HG02938 (cell line): Measurements from ENCODE around the gene BCL10.

Source experiments
- ATAC-seq: cut with Tn5 transposase; IDR thresholded peaks from one replicate; pipeline ENCODE4 v1.9.1; 2021; ENCODE audit warnings: mild to moderate bottlenecking, moderate library complexity; ENCODE audit not compliant: unreplicated experiment

Gene BCL10

DNA sequence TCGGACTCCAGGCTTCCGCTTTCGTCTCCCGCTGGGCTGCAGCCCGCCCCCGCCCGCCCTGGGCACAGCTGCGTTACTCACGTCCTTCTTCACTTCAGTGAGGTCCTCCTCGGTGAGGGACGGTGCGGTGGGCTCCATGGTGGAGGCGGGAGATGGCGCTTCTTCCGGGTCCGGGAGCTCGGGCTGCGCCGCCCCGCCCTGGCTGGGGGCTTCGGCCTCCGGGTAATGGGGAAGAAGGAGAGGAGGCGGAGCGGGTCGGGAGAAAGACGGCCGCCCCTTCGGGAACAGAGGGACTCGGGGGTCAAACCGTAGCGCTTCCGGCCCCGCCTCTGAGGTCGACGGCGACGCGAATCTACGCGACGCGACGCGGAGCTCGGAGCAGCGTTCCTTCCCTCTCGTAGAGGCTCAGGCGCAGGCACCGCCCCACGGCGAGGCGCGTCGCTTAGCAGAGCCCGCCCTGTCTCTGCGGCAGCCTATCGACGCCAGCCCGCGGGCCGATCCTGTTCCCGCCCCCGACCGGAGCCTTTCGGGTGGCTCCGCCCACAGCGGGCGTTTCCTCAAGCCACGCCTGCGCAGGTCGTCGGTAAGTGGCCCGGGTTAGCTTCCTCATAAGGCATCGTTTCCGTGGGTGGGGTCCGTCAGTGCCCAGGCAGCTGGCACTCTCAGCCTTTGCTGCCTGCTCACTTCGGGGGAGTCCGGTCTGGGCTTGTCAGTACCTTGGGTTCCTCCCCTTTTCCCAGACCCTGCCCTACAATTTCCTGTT lies at the start of gene BCL10:
Gene BCL10, minus strand, starts transcription at position 418 of the 763 bp plus-strand sequence. Its CDS starts 280 bp downstream, at position 138.
- peak; percentile 94 for ATAC-seq

- no peak for ATAC-seq
Measured at GRCh38 chr1:85325920-85326319, 49.5 kb upstream of the BCL10 start.

- no peak for ATAC-seq
Measured at GRCh38 chr1:85323770-85324169, 47.3 kb upstream of the BCL10 start.

GRCh38 chr1:85322655-85323054 lies 46.2 kb upstream of the BCL10 start:
- ATAC-seq, result no peak

DNA sequence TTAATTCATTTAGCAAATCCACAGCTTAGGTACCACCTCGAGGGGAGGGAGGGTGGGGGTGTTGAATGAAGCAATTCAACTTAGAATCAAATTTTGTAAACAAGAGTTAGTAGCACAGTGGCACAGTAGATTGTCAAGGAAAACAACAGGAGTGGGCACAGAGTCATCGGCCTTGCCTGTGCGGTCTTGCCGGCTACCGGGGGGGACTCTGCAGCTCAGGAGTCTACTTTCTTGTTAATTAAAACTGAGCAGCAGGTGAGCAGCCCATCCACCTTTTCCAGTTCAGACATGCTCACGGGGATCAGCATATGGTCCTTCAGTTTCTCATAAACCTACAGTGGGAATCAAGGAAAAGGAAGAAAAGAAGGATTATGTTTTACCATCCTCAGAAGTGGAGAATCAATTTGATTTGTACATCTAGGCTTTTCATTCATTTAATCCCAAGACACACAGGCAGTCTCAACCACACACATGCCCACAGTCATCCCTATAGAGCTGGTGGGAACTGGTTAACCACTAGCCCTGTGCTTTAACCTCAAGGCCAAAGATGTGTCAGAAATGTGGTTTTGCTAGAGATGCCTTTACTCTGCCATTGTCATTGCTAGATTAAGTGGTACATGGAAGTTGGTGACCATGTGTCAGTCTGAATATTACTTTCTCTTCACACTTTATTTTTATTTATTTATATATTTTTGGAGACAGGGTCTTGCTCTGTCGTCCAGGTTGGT lies 45.0 kb upstream of the BCL10 start:
- no peak for ATAC-seq

- ATAC-seq, result no peak
Measured at GRCh38 chr1:85320371-85321131, 44.1 kb upstream of the BCL10 start.

GRCh38 chr1:85319931-85320330 lies 43.5 kb upstream of the BCL10 start:
- no peak for ATAC-seq

- ATAC-seq, result no peak
Measured at GRCh38 chr1:85319491-85319890, 43.1 kb upstream of the BCL10 start.

DNA sequence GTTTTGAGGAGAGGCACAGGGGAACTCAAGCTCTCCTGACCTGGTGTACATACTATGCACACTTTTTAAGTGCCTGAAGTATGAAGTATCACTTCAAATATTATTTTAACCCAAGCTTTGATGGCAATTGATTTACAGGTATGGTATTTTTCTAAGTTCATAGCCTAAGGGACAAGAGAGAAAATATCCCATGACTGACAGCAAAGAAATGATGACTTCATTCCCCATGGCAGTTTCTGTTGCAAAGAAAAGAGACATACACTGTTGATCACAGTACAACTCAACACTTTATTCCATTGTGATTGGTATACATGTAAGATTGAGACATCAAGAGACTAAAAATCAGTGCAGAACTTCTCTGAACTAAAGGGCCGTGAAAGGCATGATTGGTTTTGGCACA lies 41.8 kb upstream of the BCL10 start:
- ATAC-seq, result no peak

DNA sequence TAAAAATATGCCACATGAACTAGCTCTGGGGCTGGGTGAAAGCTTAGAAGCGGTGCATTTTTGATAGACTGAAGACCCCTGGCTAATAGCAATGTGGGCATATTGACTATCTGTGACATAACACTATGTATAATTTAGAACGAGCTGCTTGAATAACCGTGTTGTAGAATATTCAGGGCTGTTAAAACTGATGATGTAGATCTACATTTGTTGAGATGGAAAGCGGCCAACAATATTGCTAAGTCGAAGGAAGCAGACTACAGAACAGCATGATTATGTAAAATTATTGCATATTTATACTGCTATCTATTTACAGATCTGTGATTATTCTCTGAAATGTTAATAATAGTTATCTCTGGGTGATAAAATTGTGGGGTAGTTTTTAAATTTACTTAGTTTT lies 41.1 kb upstream of the BCL10 start:
- ATAC-seq, result no peak

DNA sequence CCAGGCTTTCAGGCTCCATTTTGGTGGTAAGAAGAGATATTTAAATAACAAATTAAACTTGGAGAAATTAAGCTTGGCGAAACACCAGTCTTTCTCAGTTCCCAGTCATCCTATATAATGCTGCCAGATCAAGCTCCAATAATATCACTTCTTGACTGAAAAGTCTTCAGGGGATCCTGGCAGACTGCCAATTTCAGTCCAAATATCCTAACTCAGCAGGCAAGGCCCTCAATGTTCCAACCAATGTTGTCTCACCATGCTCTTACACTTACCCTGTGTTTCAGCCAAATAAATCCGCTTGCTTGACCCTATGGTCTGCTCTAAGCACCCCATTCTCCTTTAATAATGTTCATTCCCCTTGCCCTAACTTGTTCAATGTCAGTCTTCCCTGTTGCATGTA lies 39.9 kb upstream of the BCL10 start:
- ATAC-seq, result no peak

- no peak for ATAC-seq
Measured at GRCh38 chr1:85315789-85316188, 39.4 kb upstream of the BCL10 start.

GRCh38 chr1:85314726-85315125 lies 38.3 kb upstream of the BCL10 start:
- no peak for ATAC-seq

DNA sequence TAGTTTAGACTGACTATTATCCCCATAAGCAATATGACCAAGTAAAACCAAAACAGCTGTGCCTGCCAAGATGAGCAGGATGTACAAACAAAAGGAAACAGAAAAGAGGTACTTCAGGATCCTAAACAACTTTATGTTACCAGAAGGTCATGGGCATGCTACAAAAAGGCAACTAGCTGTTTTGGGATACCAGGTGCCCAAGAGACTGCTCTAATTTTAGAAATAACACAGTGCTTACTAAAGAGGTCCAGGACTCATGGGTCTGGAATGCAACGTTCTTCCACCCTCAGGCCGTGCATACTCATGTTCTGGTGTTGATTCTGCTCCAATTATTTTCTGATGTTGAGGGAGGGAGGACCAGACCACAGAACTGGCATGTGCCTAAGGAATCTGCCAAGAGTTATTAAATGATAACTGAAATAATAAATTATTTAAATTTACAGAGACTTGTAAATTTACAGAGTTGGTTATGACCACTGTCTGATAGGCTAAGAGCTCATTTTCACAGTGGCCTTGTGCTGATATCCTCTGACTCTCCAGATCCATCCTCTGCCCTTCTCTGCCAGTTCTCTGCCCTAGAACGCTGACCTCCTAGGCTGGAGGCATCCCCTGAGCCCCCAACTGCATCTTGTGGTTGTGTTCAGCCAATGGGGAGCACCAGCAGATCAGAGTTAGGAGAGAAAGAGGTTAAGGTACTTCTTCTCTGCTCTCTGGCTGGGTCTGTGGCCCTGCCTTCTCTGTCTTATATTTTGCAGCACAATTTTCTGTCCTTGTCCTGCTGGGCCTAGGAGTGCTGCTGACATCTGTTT lies 37.7 kb upstream of the BCL10 start:
- no peak for ATAC-seq

DNA sequence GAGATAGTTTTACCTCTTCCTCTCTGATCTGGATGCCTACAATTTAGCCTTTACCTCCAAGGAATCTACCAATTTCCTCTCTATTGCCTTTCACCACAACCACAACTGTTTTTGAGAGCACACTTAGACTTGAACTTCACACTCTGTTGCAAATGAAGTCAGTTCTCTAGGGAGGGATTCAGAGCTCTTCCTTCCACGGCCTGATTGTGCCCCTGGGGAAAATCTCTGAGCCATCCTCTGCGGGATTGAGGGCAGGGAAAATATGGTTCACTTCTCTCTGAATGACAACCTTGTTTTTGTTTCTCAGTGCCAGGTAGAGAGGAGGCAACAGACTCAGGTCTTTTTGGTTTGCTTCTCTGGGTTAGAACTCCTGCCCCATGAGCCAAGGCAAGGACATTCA lies 35.4 kb upstream of the BCL10 start:
- no peak for ATAC-seq

GRCh38 chr1:85308833-85309350 lies 32.5 kb upstream of the BCL10 start:
- no peak for ATAC-seq

DNA sequence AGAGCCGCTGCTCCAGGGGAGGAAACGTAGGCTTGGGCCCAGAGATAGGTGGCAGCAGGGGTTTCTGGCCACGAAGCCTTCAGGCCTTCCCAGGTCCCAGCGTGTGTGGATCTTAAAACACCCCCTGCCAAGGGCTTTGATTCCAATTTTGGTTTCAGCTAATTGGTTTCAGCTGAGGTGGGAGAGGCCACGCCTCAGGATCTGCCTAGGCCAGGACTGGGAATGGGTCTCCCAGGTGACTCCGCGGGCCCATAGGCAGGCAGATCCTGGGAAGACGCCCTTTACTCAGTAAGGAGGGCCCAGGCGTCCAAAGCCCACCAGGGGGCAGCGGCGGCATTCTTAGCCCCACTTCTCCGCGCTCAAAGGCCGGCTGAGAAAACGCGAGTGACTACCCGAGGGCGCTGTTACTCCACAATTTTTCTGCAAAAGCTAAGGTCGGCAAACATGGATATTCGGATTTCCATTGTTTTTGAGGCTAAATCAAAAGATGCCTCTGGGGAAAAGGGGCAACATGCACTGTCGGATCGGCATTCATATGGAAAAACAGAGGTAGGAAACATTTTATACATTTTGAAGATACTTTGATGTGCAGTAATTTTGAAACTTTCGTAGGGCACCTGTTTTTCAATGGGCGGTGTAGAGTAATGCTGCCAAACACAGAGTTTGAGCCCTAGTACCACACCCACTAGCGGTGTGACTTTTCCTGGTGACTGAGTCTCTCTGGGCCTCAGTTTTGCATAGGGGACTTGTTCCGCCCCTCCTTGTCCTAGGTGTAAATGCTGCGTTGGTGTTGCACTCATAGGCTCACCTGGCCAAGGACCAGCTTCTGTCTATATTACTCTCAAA lies 31.8 kb upstream of the BCL10 start:
- peak; percentile 84 for ATAC-seq

DNA sequence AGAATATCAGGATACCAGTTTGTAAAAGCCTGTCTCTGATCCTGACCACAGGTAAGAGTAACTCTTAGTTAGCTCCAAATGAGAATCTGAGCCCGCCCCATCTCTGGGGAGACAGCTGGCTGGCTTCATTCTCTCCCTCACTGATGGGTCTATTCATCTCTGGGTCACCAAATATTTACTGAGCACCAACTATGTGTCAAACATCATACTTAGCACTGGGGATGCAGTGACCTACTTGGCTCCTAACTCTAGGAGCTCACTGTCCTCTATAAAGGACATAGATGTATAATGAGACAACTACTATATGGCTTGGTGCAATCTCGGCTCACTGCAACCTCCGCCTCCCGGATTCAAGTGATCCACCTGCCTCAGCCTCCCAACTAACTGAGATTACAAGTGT lies 29.8 kb upstream of the BCL10 start:
- ATAC-seq, result no peak

DNA sequence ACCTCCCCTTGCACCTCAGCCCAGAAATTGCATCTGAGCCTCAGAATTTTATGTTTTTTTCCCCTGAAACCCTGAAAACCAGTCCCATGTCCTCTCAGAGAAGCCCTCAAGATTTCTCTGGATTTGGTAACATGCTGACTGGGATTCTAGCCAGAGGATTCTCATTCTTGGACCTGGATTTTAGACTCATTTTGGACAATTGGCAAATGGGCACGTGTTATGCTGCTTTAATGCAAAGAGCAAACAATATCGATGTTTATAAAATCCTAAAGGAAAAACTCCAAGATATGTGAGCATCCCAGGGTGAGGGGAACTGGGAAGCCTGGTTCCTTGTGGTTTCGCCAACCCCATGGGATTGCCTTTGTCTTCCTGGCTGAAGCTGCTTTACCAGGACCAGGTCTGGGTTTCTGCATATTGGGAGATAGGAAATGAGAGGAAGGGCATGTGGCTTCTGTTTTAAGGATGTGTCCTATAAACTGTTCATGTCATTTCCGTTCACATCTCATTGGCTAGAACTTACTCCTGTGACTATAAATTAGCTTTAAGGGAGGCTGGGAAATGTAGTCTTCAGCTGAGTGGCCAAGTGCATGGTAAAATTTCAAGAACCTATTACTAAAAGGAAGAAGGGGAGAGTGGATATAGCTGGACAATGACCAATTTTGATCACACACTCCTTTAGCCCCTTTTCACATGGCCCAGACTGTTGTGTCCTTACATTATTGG lies 27.2 kb upstream of the BCL10 start:
- ATAC-seq, result no peak
